Left forelimb (tissue), 1 donor: ENCODE data around the gene DNAJC24.
"Not testable (repeated sequence)": the region's sequence is repeated elsewhere in the genome, so short reads cannot be mapped to it uniquely, and the experiment has no call there.

Source experiments
- DNase-seq: peaks from one replicate; pipeline ENCODE4 v3.0.0-alpha.2; 2018; ENCODE audit warnings: low spot score

Gene DNAJC24

GRCh38 chr11:31369348-31370329, at the start of gene DNAJC24, which contains the start of gene DCDC1:
TSS of gene DNAJC24 (plus strand) at chr11:31369860. CDS start at chr11:31370749, 889 bp downstream.
TSS of gene DCDC1 (minus strand) at chr11:31369739. CDS start at chr11:31328280, 41,459 bp downstream.
- peak; percentile 94 for DNase-seq

DNA sequence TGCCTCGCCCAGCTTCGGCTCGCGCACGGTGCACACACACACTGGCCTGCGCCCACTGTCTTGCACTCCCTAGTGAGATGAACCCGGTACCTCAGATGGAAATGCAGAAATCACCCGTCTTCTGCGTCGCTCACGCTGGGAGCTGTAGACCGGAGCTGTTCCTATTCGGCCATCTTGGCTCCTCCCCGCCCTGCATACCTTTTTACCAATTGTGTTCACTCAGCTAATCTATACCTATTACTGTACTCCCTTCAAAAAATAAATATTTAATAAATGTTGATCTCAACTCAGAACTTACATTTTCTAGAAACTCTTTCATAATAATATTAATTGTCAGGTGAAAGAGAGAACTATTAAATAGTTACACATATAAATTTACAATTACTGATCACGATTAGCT, 48.2 kb upstream of the DNAJC24 start:
- not testable (repeated sequence) for DNase-seq

DNA sequence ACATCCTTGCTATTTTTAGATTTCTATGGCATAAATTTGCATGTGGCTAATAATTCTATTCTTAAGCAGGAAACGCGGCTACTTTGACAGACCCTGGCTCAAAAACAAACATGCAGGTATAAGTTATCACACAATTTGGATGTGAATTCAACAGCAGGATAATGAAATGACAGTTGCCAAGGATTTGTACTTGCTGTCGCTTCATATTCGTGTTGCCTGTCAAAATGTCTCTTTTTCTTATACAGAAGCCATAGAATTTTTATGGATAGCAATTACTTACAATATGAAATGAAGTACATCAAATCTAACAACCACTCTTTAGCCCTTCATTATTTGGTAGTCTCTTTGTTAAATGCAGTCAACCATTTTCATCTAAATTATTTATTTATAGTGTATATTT, 46.5 kb upstream of the DNAJC24 start:
- DNase-seq = no peak

DNA sequence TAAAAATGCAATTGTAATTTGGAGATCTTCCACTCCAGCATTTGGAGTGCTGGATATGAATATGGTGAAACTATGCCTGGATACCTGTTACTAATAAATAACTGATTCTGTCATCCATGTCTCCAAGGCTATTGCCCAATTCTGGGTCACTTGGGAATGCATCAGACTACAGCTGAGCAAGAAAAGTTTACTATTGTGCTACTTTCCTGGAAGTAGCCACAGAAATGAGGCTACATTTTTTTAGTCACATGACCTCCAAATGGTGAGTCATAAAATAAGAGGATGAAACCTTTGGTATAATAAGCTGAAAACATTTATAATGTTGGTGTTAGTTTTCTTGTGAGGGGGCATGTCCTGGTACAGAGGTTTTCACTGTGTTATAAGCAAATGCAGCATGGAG, 44.5 kb upstream of the DNAJC24 start:
- no peak for DNase-seq

- no peak for DNase-seq
These were observed 43.1 kb upstream of the DNAJC24 start for GRCh38 chr11:31326470-31327148.

DNA sequence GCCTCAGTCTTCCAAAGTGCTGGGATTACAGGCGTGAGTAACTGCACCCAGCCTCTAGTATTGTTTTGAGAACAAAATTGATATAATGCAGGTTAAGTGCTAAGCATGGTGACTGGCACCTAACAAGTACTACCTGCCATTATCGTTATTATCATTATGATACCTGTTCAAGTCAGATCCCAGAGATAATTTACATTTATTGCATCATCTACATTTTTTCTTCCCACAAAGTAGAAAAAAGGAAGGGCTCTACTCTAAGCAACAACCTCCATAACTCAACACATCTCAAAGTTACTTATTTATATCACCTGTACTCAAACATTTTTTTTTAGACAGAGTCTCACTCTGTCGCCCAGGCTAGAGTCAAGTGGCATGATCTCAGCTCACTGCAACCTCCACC, 42.2 kb upstream of the DNAJC24 start:
- DNase-seq = no peak

GRCh38 chr11:31328697-31329096, 41.0 kb upstream of the DNAJC24 start:
- DNase-seq = no peak

DNA sequence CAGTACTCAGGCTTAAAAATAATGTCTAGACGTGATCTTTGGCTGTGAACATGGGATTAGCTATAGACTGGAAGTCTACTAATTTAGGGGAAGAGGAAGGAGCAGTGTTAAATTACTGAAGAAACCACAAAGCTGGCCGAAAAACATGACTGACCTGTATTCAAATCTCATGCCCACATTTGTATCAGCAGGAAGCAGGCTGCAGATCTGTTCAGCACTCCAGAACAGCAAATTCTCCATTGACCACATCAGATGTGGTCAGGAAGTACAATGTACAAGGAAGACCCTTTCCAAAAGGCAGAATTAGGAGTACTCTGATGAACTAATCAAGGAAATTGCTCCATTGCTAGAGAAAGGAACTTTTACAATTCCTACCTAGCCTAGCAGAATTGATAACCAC, 31.9 kb upstream of the DNAJC24 start:
- no peak for DNase-seq

- no peak for DNase-seq
These were observed 28.6 kb upstream of the DNAJC24 start for GRCh38 chr11:31340903-31341572.

- DNase-seq = no peak
These were observed 18.5 kb upstream of the DNAJC24 start for GRCh38 chr11:31351168-31351567.

- DNase-seq = no peak
These were observed 14.5 kb upstream of the DNAJC24 start for GRCh38 chr11:31355131-31355530.

DNA sequence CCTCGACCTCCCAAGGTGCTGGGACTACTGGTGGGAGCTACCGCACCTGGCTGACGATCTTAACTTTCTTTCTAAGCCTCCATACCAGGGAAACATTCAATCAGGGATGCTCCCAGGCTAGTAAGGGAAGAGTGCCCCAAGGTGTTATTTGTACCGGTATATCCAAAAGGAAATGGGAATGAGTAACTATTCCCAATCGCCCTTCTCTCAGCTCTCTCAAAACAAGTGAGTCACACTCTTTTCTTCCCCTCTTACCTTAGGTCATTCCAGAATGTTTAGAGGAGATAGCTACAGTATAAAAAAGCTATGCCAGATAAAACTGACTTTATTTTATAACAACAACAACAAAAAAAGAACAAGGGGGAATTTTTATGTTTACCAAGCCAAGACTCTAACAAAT, 13.8 kb upstream of the DNAJC24 start:
- no peak for DNase-seq

DNA sequence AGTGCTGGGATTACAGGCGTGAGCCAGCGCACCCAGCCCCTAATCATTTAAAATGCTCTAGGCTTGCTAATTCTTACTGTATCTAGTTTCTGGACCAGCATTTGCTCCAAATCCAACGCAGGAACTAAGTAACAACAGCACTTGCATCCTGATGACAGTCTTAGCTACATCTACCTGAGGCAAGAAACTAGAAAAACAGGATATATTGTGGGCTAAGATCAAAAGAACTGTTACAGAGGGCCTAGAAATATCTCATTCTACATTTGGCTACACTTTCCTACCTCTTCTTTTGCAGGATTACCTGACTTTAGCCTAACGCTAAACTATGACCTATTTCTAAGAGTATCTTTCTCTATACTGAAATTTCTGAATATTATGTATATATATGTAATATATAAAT, 7.9 kb upstream of the DNAJC24 start:
- DNase-seq = no peak

GRCh38 chr11:31366795-31367194, 2.9 kb upstream of the DNAJC24 start:
- DNase-seq = no peak

DNA sequence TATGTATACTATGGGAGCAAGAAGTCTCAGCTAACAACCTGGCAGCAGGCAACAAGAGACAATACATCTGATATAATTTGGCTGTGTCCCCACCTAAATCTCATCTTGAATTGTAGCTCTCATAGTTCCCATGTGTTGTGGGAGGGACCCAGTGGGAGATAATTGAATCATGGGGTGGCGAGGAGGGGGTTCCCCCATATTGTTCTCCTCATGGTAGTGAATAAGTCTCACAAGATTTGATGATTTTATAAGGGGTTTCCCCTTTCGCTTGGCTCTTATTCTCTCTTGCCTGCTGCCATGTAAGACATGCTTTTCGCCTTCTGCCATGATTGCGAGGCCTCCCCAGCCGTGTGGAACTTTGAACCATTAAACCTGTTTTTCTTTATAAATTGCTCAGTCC, 6.2 kb downstream of the DNAJC24 start:
- no peak for DNase-seq

DNA sequence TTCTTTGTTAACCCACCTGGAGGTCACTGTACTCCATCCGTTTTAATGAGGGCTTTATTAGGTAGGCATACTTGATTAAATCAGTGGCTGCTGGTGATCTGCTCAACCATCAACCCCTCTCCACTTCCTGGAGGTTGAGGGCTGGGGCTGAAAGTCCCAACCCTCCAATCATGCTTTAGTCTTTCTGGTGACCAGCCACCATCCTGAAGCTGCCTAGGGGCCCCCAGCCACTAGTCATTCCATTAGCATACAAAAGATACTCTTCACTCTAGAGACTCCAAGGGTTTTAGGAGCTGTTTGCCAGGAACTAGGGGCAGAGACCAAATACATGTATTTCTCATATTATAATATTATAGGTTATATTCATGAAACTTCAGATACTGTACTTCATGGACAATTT, 13.5 kb downstream of the DNAJC24 start:
- no peak for DNase-seq

DNA sequence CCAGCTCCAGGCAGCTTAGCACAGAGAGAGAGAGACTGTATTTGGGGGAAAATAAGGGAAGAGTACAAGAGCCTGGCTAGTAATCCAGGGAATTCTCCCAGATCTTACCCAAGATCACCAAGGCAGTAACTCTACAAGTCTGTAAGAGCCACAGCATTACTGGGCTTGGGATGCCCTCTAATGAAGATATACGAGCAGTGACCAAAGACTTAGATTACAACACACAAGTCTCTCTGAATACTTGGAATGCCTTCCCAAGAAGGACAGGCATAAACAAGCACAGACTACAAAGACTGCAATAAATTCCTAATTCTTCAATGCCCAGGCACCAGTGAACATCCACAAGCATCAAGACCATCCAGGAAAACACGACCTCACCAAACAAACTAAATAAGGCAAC, 17.7 kb downstream of the DNAJC24 start:
- no peak for DNase-seq

- no peak for DNase-seq
These were observed 27.7 kb downstream of the DNAJC24 start for GRCh38 chr11:31397239-31397834.

- DNase-seq = no peak
These were observed 35.0 kb downstream of the DNAJC24 start for GRCh38 chr11:31404614-31405013.

GRCh38 chr11:31408201-31408600, 38.5 kb downstream of the DNAJC24 start:
- DNase-seq = no peak

- no peak for DNase-seq
These were observed 43.3 kb downstream of the DNAJC24 start for GRCh38 chr11:31412946-31413345.

- no peak for DNase-seq
These were observed 44.7 kb downstream of the DNAJC24 start for GRCh38 chr11:31414338-31414737.
